GM12865 (cell line): ENCODE results near the gene CLEC16A.

ENCODE experiments used
- DNase-seq: peaks from one replicate; pipeline ENCODE4 v3.0.0; 2010; ENCODE audit warnings: low read depth
- H3K4me3 ChIP-seq: 2 replicates; pipeline ENCODE4 v1.5.1; 2011; ENCODE audit warnings: mild to moderate bottlenecking, low read depth, low read length, control low read depth
- TF ChIP-seq, protein P1 (sequence below): IDR thresholded peaks from 2 replicates; pipeline ENCODE4 v1.5.1; 2011; ENCODE audit warnings: low read length, control low read depth, low read depth, inconsistent platforms; ENCODE audit not compliant: insufficient read depth; ENCODE audit errors: missing control alignments

The CLEC16A gene

DNA sequence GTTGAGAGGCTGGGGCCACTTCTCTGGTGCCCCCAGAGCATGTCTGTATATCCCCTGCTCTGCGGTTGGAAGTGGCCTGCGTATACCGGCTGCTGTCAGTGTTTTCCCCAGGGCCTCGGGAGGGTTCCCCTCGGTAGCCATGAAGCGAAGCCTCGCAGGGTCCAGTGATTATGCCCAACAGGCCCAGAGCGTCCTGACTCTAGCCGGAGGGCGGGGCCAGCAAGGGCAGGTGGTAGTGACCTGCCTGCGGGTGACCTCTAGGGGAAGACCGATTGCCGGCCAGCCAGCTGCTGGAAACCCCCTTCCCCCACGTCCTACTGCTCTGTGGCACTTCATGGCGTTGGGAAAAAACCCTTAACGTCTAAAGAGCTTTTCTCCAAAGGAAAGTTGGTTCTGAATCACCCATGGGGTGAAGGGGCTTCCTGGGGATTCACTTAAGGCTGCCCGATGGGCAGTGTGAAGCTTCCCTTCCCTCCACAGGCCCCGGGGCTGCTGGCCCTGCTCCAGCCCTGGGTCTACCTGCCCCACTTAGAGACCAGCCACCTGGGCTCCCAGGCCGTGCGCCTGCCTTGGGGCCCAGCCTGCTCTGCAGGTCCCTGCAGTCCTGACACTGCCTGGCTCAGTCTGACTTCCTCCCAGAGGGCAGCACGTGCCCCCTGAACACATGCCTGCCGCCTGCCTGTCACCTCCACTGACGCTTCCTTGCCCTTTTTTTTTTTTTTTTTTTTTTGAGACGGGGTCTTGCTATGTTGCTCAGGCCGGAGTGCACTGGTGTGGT is 238.9 kb downstream of the CLEC16A start:
- TF ChIP-seq, protein P1, sequence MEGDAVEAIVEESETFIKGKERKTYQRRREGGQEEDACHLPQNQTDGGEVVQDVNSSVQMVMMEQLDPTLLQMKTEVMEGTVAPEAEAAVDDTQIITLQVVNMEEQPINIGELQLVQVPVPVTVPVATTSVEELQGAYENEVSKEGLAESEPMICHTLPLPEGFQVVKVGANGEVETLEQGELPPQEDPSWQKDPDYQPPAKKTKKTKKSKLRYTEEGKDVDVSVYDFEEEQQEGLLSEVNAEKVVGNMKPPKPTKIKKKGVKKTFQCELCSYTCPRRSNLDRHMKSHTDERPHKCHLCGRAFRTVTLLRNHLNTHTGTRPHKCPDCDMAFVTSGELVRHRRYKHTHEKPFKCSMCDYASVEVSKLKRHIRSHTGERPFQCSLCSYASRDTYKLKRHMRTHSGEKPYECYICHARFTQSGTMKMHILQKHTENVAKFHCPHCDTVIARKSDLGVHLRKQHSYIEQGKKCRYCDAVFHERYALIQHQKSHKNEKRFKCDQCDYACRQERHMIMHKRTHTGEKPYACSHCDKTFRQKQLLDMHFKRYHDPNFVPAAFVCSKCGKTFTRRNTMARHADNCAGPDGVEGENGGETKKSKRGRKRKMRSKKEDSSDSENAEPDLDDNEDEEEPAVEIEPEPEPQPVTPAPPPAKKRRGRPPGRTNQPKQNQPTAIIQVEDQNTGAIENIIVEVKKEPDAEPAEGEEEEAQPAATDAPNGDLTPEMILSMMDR, result peak; percentile 5
- peak overlapping the region; percentile 49 for H3K4me3 ChIP-seq
- peak; percentile 88 for DNase-seq

DNA sequence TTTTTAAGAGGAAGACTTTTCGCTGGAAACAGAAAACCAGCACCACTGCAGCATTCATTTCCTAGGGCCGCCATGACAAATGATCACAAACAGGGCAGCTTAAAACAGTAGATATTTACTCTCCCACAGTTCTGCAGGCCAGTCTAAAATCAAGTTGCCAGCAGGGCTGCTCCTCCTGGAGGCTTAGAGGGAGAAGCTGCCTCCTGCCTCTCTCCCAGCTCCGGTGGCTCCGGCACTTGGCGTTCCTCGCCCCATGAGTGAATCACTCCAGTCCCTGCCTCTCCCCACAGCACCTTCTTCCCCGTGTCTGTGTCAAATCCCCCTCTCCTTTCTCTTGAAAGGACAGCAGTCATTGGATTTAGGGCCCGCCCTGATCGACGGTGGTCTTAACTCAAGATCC is 239.6 kb downstream of the CLEC16A start:
- H3K4me3 ChIP-seq, result no peak overlapping the region
- DNase-seq, result no peak
- TF ChIP-seq, protein P1, result no peak

DNA sequence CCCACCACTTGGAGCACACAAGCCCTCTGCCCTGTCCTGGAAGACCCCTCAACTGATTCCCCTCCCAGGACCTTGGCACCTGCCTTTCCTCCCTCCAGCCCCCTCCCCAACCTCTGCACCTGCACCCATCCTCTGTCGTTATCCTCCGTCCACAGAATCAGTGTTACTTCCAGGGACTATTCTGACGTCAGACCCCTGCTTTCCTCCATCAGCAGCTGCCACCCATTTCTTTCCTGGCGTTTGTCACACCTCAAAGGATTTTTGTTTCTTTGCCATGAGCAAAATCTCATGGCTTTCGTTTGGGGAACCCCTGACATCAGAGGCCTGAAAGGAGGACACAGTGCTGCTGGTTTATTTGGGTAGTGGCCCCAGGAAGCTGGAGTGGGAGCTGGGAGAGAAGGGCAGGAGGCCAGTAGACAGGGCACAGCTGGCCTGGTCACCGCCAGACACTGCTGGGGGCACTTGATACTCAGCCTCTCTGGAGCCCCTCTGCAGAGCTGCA is 243.2 kb downstream of the CLEC16A start:
- no peak overlapping the region for H3K4me3 ChIP-seq
- no peak for DNase-seq
- TF ChIP-seq, protein P1, result no peak

GRCh38 chr16:11188801-11189740 is 244.7 kb downstream of the CLEC16A start:
- DNase-seq, result no peak
- TF ChIP-seq, protein P1, result no peak
- no peak overlapping the region for H3K4me3 ChIP-seq

DNA sequence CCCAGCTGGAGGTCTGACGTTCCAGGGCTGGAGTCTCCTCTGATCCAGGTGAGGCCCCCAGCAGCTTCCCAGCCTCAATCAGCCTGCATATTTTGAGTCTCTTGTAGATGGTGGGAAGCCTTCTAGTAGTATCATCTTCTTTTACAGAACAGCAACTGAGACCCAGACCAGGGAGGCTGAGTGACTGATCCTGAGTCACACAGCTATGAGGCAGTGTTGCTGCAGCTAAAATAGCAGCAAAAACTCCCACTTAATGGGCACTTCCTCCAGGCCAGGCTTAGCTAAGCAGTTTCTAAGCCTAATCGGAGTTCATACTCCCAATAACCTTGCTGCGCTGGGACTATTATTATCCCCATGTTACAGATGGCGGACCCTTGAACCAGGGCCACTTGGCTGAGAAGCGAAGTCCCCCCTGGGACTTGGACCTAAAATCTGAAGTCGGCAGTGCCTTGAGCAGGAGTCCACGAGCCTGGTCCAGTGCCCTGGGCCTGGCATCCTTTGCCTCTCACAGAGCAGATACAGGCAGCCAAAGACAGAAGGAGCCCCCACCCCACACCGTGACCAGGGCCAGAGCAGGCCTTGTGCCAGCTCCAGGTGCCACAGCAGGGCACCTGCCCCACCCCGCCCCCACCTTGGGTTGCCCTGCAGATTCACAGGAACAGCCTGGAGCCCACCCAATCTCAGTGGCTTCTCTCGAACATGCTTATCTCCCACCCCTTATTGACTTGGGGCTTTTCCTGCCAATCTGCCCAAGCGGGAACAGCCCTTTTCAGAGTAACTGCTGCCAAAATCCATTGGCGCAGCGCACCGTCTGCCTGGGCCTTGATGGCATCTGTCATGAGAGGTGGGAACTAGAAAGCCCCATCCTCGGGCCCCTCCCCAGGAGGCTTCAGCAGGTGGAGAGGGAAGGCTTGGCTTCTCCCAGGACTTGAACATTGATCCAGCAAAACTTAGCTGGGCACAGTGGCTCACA is 246.5 kb downstream of the CLEC16A start:
- DNase-seq, result peak; percentile 45
- TF ChIP-seq, protein P1, result no peak
- no peak overlapping the region for H3K4me3 ChIP-seq

GRCh38 chr16:11191665-11192064 is 247.3 kb downstream of the CLEC16A start:
- no peak overlapping the region for H3K4me3 ChIP-seq
- TF ChIP-seq, protein P1, result no peak
- no peak for DNase-seq
